Keratinocyte (primary cell): ENCODE data around the gene ZNF32. TPM values are rescaled to one million over a fixed set of nuclear protein-coding genes. Genes with fewer than 3 reads are reported as not detected.

Experiments
- DNase-seq: peaks from one replicate; pipeline ENCODE4 v3.0.0-alpha.2; 2011; ENCODE audit warnings: low read depth, missing footprints, low spot score
- FAIRE-seq: peaks from 2 replicates; lab custom pipeline; 2011; peaks lifted over from hg19 to GRCh38; lab: Jason Lieb, UNC
- H2AFZ ChIP-seq: 2 replicates; pipeline ENCODE4 v1.6.0; 2012; ENCODE audit warnings: low read length, control low read depth, inconsistent platforms; ENCODE audit not compliant: control insufficient read depth
- H3K27ac ChIP-seq: 2 replicates; pipeline ENCODE4 v1.5.1; 2011; ENCODE audit warnings: low read length; ENCODE audit not compliant: control insufficient read depth, insufficient read depth
- H3K27me3 ChIP-seq: 3 replicates; pipeline ENCODE4 v1.6.0; 2011; ENCODE audit warnings: low read length; ENCODE audit not compliant: control insufficient read depth, insufficient read depth; ENCODE audit errors: extremely low read depth
- H3K36me3 ChIP-seq, 2 experiments: 2 replicates in 1 of 2; 3 replicates in 1 of 2; pipeline ENCODE4 v1.5.1; 2011; ENCODE audit warnings: low read length in 2 of 2, mild to moderate bottlenecking in 1 of 2; ENCODE audit not compliant: control insufficient read depth in 2 of 2, insufficient read depth in 2 of 2; ENCODE audit errors: extremely low read depth in 1 of 2
- H3K4me1 ChIP-seq: 3 replicates; pipeline ENCODE4 v1.5.1; 2011; ENCODE audit warnings: low read length; ENCODE audit not compliant: control insufficient read depth, insufficient read depth; ENCODE audit errors: extremely low read depth
- H3K4me2 ChIP-seq: 3 replicates; pipeline ENCODE4 v1.6.0; 2011; ENCODE audit warnings: low read depth, low read length; ENCODE audit not compliant: control insufficient read depth, insufficient read depth; ENCODE audit errors: extremely low read depth
- H3K4me3 ChIP-seq, 3 experiments: fragments of 200-600 bp in 1 of 3; sonication (generic) in 1 of 3; 2 replicates in 2 of 3; 3 replicates in 1 of 3; pipeline ENCODE4 v1.5.1; 2011 to 2016; ENCODE audit warnings: low read length in 3 of 3, mild to moderate bottlenecking in 3 of 3, control low read depth in 2 of 3, inconsistent platforms in 1 of 3, low read depth in 1 of 3, mixed read lengths in 1 of 3, mixed run types in 1 of 3, moderate library complexity in 1 of 3; ENCODE audit not compliant: control insufficient read depth in 2 of 3, insufficient read depth in 2 of 3; ENCODE audit errors: extremely low read depth in 1 of 3
- H3K79me2 ChIP-seq: 2 replicates; pipeline ENCODE4 v1.6.0; 2012; ENCODE audit warnings: low read length; ENCODE audit not compliant: control insufficient read depth, insufficient read depth
- H3K9ac ChIP-seq: 3 replicates; pipeline ENCODE4 v1.6.0; 2011; ENCODE audit warnings: low read length; ENCODE audit not compliant: control insufficient read depth, insufficient read depth; ENCODE audit errors: extremely low read depth
- H3K9me1 ChIP-seq: 3 replicates; pipeline ENCODE4 v1.6.0; 2011; ENCODE audit warnings: low read length; ENCODE audit not compliant: control insufficient read depth, insufficient read depth; ENCODE audit errors: extremely low read depth
- H3K9me3 ChIP-seq: 2 replicates; pipeline ENCODE4 v1.5.1; 2012; ENCODE audit warnings: low read depth, low read length; ENCODE audit not compliant: control insufficient read depth
- H4K20me1 ChIP-seq: 3 replicates; pipeline ENCODE4 v1.6.0; 2011; ENCODE audit warnings: low read length; ENCODE audit not compliant: control insufficient read depth, insufficient read depth; ENCODE audit errors: extremely low read depth
- CTCF ChIP-seq, 3 experiments: IDR thresholded peaks in 1 of 3; conservative IDR thresholded peaks in 1 of 3; optimal IDR thresholded peaks in 1 of 3; 2 replicates in 2 of 3; 3 replicates in 1 of 3; pipeline versions ENCODE3 to v1.5.1; 2011; ENCODE audit warnings: low read length in 3 of 3, mild to moderate bottlenecking in 3 of 3, moderate library complexity in 2 of 3, control low read depth in 1 of 3, inconsistent platforms in 1 of 3; ENCODE audit not compliant: insufficient read depth in 2 of 3; ENCODE audit errors: extremely low read depth in 1 of 3
- EZH2 ChIP-seq: IDR thresholded peaks from one replicate; pipeline ENCODE4 v1.6.1; 2012; ENCODE audit warnings: inconsistent platforms, mild to moderate bottlenecking, low read length, moderate library complexity
- dilution Hi-C: fragments of 300-500 bp; cut with MboI; formaldehyde crosslinking; loops from one replicate; pipeline ENCODE4 v1.7.0; 2020; ENCODE audit warnings: low sequenced_read_pairs; ENCODE audit not compliant: extremely low pct_ligation_motif_present
- polyA plus RNA-seq, 5 experiments: library from polyadenylated mRNA; depleted of rRNA in 3 of 5; stranded (reverse) in 3 of 5; stranded (forward) in 1 of 5; unstranded in 1 of 5; fragments of >200 nt; gene quantifications; 1 replicate in 1 of 5; 2 replicates in 3 of 5; 3 replicates in 1 of 5; pipeline versions ENCODE4 v1.2.1 to v1.2.3, GENCODE V29; 2011 to 2012; ENCODE audit warnings: missing spikeins in 2 of 5, low read depth in 1 of 5, low replicate concordance in 1 of 5

Gene ZNF32
- polyA plus RNA-seq, 1 donor (not counting 4 experiments of a cell fraction or from before 2014, with no cell fraction given) = 25.6 TPM

GRCh38 chr10:43674553-43675210, 26.0 kb upstream of the ZNF32 start:
- FAIRE-seq (no peak), DNase-seq (no peak)
- no peak overlapping the region for H3K4me3 ChIP-seq
- H2AFZ ChIP-seq = no peak overlapping the region
- H3K27ac ChIP-seq = no peak overlapping the region
- peaks cover 6% of the 10 kb centered on the region for H3K27me3 ChIP-seq
- H3K4me2 ChIP-seq = no peak overlapping the region
- H3K9me1 ChIP-seq = no peaks in the 10 kb centered on the region
- no peaks in the 10 kb centered on the region for H4K20me1 ChIP-seq
- no peaks in the 10 kb centered on the region for H3K79me2 ChIP-seq
- dilution Hi-C loops = no loop called here
- no peaks in the 10 kb centered on the region for H3K9me3 ChIP-seq
- peaks cover 1% of the 10 kb centered on the region for H3K4me1 ChIP-seq
- no peak overlapping the region for H3K9ac ChIP-seq
- TF ChIP-seq CTCF (optimal IDR thresholded peaks at IDR 0.05 in 1 of 3, IDR thresholded peaks at IDR 0.05 in 1 of 3, conservative IDR thresholded peaks at IDR 0.05 in 1 of 3; ENCODE audit: extremely low read depth in 1 of 3, insufficient read depth in 2 of 3, low read length in 3 of 3) (no peak), EZH2 (no peak)
- H3K36me3 ChIP-seq = no peaks in the 10 kb centered on the region

GRCh38 chr10:43673471-43673870, 24.8 kb upstream of the ZNF32 start:
- Histone ChIP-seq H3K9ac (no peak overlapping the region), H3K27me3 (peaks cover 6% of the 10 kb centered on the region), H3K9me1 (no peaks in the 10 kb centered on the region), H3K9me3 (no peaks in the 10 kb centered on the region), H4K20me1 (no peaks in the 10 kb centered on the region), H3K79me2 (no peaks in the 10 kb centered on the region), H2AFZ (no peak overlapping the region), H3K27ac (no peak overlapping the region), H3K4me1 (no peaks in the 10 kb centered on the region), H3K4me3 (no peak overlapping the region), H3K36me3 (no peaks in the 10 kb centered on the region), H3K4me2 (no peak overlapping the region)
- no peak for TF ChIP-seq CTCF (optimal IDR thresholded peaks at IDR 0.05 in 1 of 3, IDR thresholded peaks at IDR 0.05 in 1 of 3, conservative IDR thresholded peaks at IDR 0.05 in 1 of 3; ENCODE audit: extremely low read depth in 1 of 3, insufficient read depth in 2 of 3, low read length in 3 of 3)
- TF ChIP-seq EZH2 = no peak
- DNase-seq (no peak), FAIRE-seq (no peak)
- dilution Hi-C loops = no loop called here
